GM21576 (cell line): Measurements from ENCODE around the gene PSMD2.

Experiments
- ATAC-seq: cut with Tn5 transposase; IDR thresholded peaks from one replicate; pipeline ENCODE4 v1.9.1; 2021; ENCODE audit warnings: mild to moderate bottlenecking, moderate library complexity; ENCODE audit not compliant: unreplicated experiment

The PSMD2 gene

DNA sequence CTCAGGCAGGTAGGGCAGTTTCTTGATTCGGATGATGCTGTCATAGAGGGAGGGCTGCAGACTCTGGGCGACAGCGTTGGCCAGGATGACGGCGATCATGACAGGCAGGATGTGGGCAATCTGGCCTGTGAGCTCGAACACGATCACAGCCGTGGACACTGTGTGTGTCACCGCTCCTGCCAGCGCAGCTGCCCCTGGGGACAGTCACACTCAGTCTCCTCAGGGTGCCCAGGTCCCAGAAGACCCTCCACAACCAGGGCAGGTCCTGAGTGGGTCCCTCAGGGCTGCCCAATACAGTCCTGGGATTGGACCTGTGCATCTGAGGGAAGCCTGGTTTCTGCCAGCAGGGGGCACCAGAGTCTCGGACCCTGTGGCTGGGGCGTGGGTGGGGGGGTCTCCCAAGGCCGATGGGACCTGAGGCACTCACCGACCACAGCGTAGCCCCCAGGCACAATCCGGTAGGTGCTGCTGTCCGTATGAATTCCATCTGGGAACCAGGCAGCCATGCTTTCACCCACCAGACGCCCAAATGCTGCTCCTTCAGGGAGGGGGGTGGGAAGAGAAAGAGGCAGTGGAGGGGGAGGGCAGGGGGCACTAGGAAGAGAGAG, 55.2 kb downstream of the PSMD2 start:
- ATAC-seq: no peak

DNA sequence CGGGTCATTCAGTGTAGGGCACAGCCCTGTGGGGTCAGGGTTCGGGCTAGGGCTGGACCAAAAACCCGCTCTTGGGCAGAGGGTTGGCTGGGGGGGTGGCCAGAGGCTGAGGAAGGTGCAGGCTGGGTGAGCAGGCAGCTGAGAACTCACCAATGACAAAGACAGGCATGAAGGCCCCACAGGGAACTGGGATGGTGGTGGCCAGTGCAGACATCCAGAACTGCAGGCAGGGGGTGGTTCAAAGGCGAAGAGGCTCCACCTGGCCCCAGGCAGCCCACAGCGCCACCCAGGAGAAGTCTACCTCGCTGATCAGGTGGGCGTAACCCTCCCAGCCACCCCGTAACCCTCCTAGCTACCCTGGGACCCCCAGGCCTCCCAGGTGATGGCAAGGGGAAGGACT, 55.7 kb downstream of the PSMD2 start:
- no peak for ATAC-seq

DNA sequence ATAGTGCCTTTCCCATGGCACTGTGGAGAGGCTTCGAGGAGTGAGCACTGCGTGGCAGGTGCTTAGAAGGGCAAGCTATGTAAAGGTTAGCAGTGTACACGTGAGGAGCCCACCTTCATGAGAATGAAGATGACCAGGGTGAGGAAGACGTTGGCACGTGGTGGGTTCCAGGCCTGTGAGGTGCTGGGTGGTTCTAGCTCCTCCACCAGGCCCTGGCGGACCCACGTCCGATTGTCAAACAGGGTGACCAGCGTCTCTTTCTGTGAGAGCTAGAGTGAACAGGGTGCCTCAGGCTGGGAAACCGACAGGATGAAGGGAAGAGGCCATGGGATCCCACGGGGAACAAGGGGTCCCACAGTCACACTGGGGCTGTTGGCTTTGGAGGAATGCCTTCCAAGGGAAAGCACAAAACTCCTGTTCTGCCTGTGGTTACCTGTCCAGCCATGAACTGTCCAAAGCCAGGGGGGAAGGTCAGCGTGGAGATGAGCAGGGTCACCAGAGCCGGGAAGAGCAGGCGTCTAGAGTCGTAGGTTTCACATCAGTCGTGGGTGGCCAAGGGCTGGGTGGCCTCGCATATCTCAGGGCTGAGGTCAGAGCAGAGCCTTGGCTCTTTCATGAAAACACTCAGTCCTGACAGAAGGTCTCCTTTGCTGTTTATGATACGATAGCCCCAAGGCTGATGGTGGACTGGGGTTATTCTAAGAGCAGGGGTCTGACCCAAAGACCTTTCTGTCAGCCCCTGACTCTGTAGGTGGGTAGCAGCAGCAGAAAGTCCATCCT, 56.4 kb downstream of the PSMD2 start:
- ATAC-seq: no peak

DNA sequence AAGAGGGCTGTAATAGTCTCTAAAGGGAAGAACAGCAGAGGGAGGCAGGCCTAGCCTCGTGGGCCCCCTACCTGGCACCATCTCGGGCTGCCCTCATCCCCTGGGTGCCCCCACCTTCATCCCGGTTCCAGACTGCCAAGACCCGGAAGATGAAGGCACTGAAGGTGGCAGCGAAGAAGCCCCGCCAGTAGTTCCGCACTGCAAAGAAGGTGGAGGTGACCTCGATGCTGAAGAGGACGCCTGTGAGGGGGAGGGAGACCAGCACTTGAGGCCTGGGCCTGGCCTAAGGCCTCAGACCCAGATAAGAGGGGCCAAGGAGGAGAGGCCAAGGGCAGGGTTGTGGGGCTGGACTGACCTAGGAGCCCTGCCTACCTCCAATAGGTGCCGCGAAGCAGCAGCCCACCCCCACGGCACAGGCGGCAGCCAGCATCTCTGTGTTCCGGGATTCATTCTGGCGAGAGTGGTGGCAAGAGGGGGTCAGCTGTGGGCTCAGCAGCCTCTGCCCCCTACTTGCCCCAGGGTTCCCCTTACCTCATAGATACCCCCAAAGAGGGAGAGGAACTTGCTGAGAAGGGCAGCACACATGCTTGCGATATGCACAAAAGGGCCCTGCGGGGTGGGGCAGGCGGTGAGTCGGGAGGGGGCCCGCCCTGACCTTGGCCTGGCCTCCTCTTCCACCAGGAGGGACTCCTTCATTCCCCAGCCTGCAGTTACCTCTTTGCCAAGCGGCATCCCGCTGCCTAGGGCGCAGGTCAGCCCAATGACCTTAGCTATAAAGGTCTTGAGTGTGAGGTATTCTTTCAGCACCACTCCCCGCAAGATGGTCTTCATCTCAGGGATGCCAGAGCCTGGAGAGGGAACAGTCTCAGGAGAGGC, 58.4 kb downstream of the PSMD2 start:
- ATAC-seq: no peak

DNA sequence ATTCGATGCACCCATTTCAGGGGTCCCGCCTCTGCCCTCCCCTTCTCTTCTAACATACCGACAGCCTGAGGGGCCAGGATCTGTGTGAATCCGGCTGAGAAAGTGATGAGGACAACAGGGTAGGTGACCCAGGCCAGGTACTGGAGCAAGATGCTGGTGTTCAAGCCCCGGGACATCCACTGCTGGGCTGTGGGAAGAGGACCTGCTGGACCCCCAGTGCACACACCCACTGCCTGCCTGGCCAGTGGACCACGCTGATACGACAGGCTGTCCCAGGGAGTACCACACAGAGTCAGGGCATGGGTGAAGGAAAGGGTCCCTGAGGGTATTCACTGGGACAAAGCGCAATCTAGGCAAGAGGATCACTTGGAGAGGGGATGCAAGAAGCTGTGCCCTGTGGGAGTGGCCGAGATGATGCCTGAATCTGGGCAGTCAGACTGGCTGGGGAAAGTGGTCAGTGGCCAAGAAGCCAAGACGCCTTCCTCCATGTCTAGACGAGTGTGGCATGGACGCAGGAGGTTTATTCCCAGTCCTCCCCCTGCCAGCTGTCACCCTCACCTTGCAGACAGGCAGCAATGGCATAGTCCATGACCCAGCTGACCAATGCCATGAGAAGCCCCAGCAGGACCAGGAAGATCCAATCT, 59.2 kb downstream of the PSMD2 start:
- ATAC-seq: no peak
